Muscle of leg (tissue), 11 donors: ENCODE results near the gene TLR7. TPM values are rescaled to one million over a fixed set of nuclear protein-coding genes. Genes with fewer than 3 reads are reported as not detected.

Experiments
- DNase-seq: peaks from one replicate; pipeline ENCODE4 v3.0.0; 2013
- H3K27ac ChIP-seq: one replicate; pipeline ENCODE4 v1.5.1; 2013; ENCODE audit warnings: mild to moderate bottlenecking, low read length, control low read depth
- H3K27me3 ChIP-seq: one replicate; pipeline ENCODE4 v1.6.1; 2013; ENCODE audit warnings: low read length; ENCODE audit not compliant: control insufficient read depth, insufficient read depth
- H3K36me3 ChIP-seq: one replicate; pipeline ENCODE4 v1.6.1; 2013; ENCODE audit warnings: low read length; ENCODE audit not compliant: control insufficient read depth, insufficient read depth
- H3K4me1 ChIP-seq: one replicate; pipeline ENCODE4 v1.6.1; 2013; ENCODE audit warnings: low read length; ENCODE audit not compliant: control insufficient read depth, insufficient read depth
- H3K4me3 ChIP-seq: one replicate; pipeline ENCODE4 v1.5.1; 2013; ENCODE audit warnings: low read length, control low read depth
- H3K9me3 ChIP-seq: replicated peaks from 2 replicates; pipeline ENCODE4 v1.6.1; 2013; ENCODE audit warnings: low read depth, low read length; ENCODE audit not compliant: control insufficient read depth
- WGBS: methylation state at CpG from one replicate; pipeline ENCODE4 v1.1.5; 2013; ENCODE audit warnings: missing lambda C conversion rate; ENCODE audit not compliant: insufficient coverage; 5-methylcytosine and 5-hydroxymethylcytosine counted together
- polyA plus RNA-seq, 8 donors: library from polyadenylated mRNA; unstranded; fragments of 120-200 nt; gene quantifications; one replicate each; pipeline versions ENCODE4 v1.2.1 to v1.2.3, GENCODE V29; 2013; ENCODE audit warnings: inconsistent platforms in 1 of 8, low replicate concordance in 1 of 8; ENCODE audit not compliant: insufficient read length in 8 of 8, insufficient read depth in 1 of 8
- total RNA-seq: library from RNA; stranded (reverse); fragments of 120-200 nt; gene quantifications from one replicate; pipeline ENCODE4 v1.2.4, GENCODE V29; 2013

The TLR7 gene
- total and polyA plus RNA-seq, 9 donors: 0.30 to 1.6 (median 0.82) TPM

- WGBS: 67% methylated on average over 3 of the region's 7 CpGs
- H3K9me3 ChIP-seq: no peaks in the 10 kb centered on the region
- no peak overlapping the region for H3K4me3 ChIP-seq
- peaks cover 7% of the 10 kb centered on the region for H3K27me3 ChIP-seq
- no peaks in the 10 kb centered on the region for H3K4me1 ChIP-seq
- no peak overlapping the region for H3K27ac ChIP-seq
- DNase-seq: peak; percentile 42
- H3K36me3 ChIP-seq: no peaks in the 10 kb centered on the region
Measured at GRCh38 chrX:12865359-12865758, 1.5 kb upstream of the TLR7 start.

- Histone ChIP-seq H3K36me3 (no peaks in the 10 kb centered on the region), H3K27ac (no peak overlapping the region), H3K4me3 (no peak overlapping the region), H3K9me3 (no peaks in the 10 kb centered on the region), H3K4me1 (no peaks in the 10 kb centered on the region), H3K27me3 (peaks cover 14% of the 10 kb centered on the region)
- DNase-seq: no peak
- WGBS: 90% methylated on average over 2 of the region's 4 CpGs
Measured at GRCh38 chrX:12867685-12868084, 813 bp downstream of the TLR7 start.

- DNase-seq: no peak
- H3K36me3 ChIP-seq: no peaks in the 10 kb centered on the region
- no peak overlapping the region for H3K27ac ChIP-seq
- H3K27me3 ChIP-seq: peaks cover 14% of the 10 kb centered on the region
- H3K4me1 ChIP-seq: no peaks in the 10 kb centered on the region
- no peak overlapping the region for H3K4me3 ChIP-seq
- no CpG with 5 or more reads among the region's 4 CpGs for WGBS
- no peaks in the 10 kb centered on the region for H3K9me3 ChIP-seq
Measured at GRCh38 chrX:12868747-12869146, 1.9 kb downstream of the TLR7 start.

- no peaks in the 10 kb centered on the region for H3K9me3 ChIP-seq
- no peak overlapping the region for H3K27ac ChIP-seq
- peaks cover 10% of the 10 kb centered on the region for H3K27me3 ChIP-seq
- peak; percentile 22 for DNase-seq
- WGBS: 51% methylated on average over 3 of the region's 6 CpGs
- H3K4me3 ChIP-seq: no peak overlapping the region
- H3K4me1 ChIP-seq: no peaks in the 10 kb centered on the region
- no peaks in the 10 kb centered on the region for H3K36me3 ChIP-seq
Measured at GRCh38 chrX:12871257-12871656, 4.4 kb downstream of the TLR7 start.

- no peak overlapping the region for H3K4me3 ChIP-seq
- H3K4me1 ChIP-seq: no peaks in the 10 kb centered on the region
- no peak for DNase-seq
- H3K27ac ChIP-seq: no peak overlapping the region
- no peaks in the 10 kb centered on the region for H3K36me3 ChIP-seq
- 96% methylated on average over 3 of the region's 4 CpGs for WGBS
- H3K27me3 ChIP-seq: peaks cover 10% of the 10 kb centered on the region
- no peaks in the 10 kb centered on the region for H3K9me3 ChIP-seq
Measured at GRCh38 chrX:12872741-12873140, 5.9 kb downstream of the TLR7 start.

- H3K36me3 ChIP-seq: no peaks in the 10 kb centered on the region
- no peaks in the 10 kb centered on the region for H3K9me3 ChIP-seq
- H3K27ac ChIP-seq: no peak overlapping the region
- peak; percentile 22 for DNase-seq
- H3K4me3 ChIP-seq: no peak overlapping the region
- H3K4me1 ChIP-seq: no peaks in the 10 kb centered on the region
- 50% methylated on average over 2 of the region's 4 CpGs for WGBS
- peaks cover 9% of the 10 kb centered on the region for H3K27me3 ChIP-seq
Measured at GRCh38 chrX:12874581-12874980, 7.7 kb downstream of the TLR7 start.

- H3K27ac ChIP-seq: no peak overlapping the region
- no peak overlapping the region for H3K4me3 ChIP-seq
- H3K36me3 ChIP-seq: no peaks in the 10 kb centered on the region
- no peak for DNase-seq
- 22% methylated on average over 3 of the region's 8 CpGs for WGBS
- H3K4me1 ChIP-seq: no peaks in the 10 kb centered on the region
- H3K9me3 ChIP-seq: no peaks in the 10 kb centered on the region
- peaks cover 2% of the 10 kb centered on the region for H3K27me3 ChIP-seq
Measured at GRCh38 chrX:12877386-12877785, 10.5 kb downstream of the TLR7 start.

- WGBS: no CpG with 5 or more reads among the region's 1 CpG
- no peak for DNase-seq
- H3K27ac ChIP-seq: no peak overlapping the region
Measured at GRCh38 chrX:12878536-12878935, 11.7 kb downstream of the TLR7 start.

GRCh38 chrX:12881914-12882313, 15.0 kb downstream of the TLR7 start:
- H3K4me3 ChIP-seq: no peak overlapping the region
- no peaks in the 10 kb centered on the region for H3K9me3 ChIP-seq
- 81% methylated on average over 2 of the region's 2 CpGs for WGBS
- H3K27me3 ChIP-seq: peaks cover 5% of the 10 kb centered on the region
- no peak for DNase-seq
- no peaks in the 10 kb centered on the region for H3K36me3 ChIP-seq
- H3K27ac ChIP-seq: no peak overlapping the region
- H3K4me1 ChIP-seq: no peaks in the 10 kb centered on the region

More at GRCh38 chrX:12878536-12878935, 11.7 kb downstream of the TLR7 start:
- no peaks in the 10 kb centered on the region for H3K4me1 ChIP-seq
- no peak overlapping the region for H3K4me3 ChIP-seq
- H3K36me3 ChIP-seq: no peaks in the 10 kb centered on the region
- H3K27me3 ChIP-seq: peaks cover 2% of the 10 kb centered on the region
- H3K9me3 ChIP-seq: no peaks in the 10 kb centered on the region

- H3K4me1 ChIP-seq: no peaks in the 10 kb centered on the region
- no peak overlapping the region for H3K4me3 ChIP-seq
- H3K36me3 ChIP-seq: no peaks in the 10 kb centered on the region
- no peaks in the 10 kb centered on the region for H3K9me3 ChIP-seq
- no peak for DNase-seq
- H3K27me3 ChIP-seq: peaks cover 11% of the 10 kb centered on the region
- H3K27ac ChIP-seq: no peak overlapping the region
- WGBS: 51% methylated on average over 5 of the region's 5 CpGs
Measured at GRCh38 chrX:12885508-12885907, 18.6 kb downstream of the TLR7 start.

- Histone ChIP-seq H3K36me3 (no peaks in the 10 kb centered on the region), H3K4me1 (no peaks in the 10 kb centered on the region), H3K9me3 (no peaks in the 10 kb centered on the region), H3K4me3 (no peak overlapping the region), H3K27ac (no peak overlapping the region), H3K27me3 (peaks cover 16% of the 10 kb centered on the region)
- DNase-seq: no peak
- WGBS: no CpG with 5 or more reads among the region's 3 CpGs
Measured at GRCh38 chrX:12886545-12886944, 19.7 kb downstream of the TLR7 start.
